Measurements from ENCODE around the gene TANGO6.
"Not testable (repeated sequence)": the region's sequence is repeated elsewhere in the genome, so short reads cannot be mapped to it uniquely, and the experiment has no call there.

The TANGO6 gene

DNA sequence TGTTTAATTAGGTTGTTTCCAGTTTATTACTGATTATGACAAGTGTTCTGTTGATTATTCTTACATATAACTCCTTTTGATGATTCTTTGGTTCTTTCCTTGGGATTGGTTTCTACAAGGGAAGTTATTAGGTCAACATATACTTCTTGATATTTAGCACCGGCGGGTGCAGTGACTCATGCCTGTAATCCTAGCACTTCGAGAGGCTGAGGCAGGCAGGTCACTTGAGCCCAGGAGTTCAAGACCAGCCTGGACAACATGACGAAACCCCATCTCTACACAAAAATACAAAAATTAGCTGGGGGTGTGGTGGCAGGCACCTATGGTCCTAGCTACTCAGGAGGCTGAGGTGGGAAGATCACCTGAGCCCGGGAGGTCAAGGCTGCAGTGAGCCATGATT, 141.9 kb downstream of the TANGO6 start:
- H3K27ac ChIP-seq (ENCODE audit: insufficient read depth, low read depth, low read length, poor library complexity, severe bottlenecking): no peak overlapping the region
- WGBS, 2 experiments: 87% methylated on average over 5 of the region's 5 CpGs
- no peak overlapping the region for H3K4me3 ChIP-seq (ENCODE audit: insufficient read depth, low read depth, low read length)
- no peaks in the 10 kb centered on the region for H3K9me3 ChIP-seq (ENCODE audit: control insufficient read depth, low read length)
- H3K4me1 ChIP-seq (ENCODE audit: control insufficient read depth, insufficient read depth, low read length): peaks cover 9% of the 10 kb centered on the region
- no peaks in the 10 kb centered on the region for H3K27me3 ChIP-seq (ENCODE audit: control insufficient read depth, insufficient read depth, low read length, poor library complexity, severe bottlenecking)
- H3K36me3 ChIP-seq (ENCODE audit: control insufficient read depth, insufficient read depth, low read length): no peaks in the 10 kb centered on the region

DNA sequence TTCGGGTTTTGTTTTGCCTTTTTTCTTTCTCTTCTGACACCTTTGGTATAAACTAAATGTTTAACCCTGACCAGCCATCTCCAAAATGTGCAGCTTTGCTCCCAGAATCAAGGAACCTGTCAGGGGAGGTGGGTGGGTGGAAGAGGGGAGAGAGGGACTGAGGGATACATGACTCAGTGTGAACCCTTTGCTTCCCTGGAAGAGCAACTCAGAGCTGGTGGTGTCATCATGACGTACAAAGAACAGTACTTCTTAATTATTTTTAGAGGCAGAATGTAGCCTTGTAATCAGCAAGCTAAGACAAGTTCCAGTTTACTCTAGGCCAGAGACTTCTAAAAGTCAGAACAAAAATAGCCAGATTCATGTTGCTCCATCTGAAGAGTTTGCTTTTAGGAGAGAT, 142.5 kb downstream of the TANGO6 start:
- Histone ChIP-seq H3K36me3 (ENCODE audit: control insufficient read depth, insufficient read depth, low read length) (no peaks in the 10 kb centered on the region), H3K27me3 (ENCODE audit: control insufficient read depth, insufficient read depth, low read length, poor library complexity, severe bottlenecking) (no peaks in the 10 kb centered on the region), H3K4me1 (ENCODE audit: control insufficient read depth, insufficient read depth, low read length) (peaks cover 9% of the 10 kb centered on the region), H3K4me3 (ENCODE audit: insufficient read depth, low read depth, low read length) (no peak overlapping the region), H3K9me3 (ENCODE audit: control insufficient read depth, low read length) (no peaks in the 10 kb centered on the region), H3K27ac (ENCODE audit: insufficient read depth, low read depth, low read length, poor library complexity, severe bottlenecking) (no peak overlapping the region)
- 85 to 96% methylated on average over 2 of the region's 2 CpGs for WGBS, 2 experiments

DNA sequence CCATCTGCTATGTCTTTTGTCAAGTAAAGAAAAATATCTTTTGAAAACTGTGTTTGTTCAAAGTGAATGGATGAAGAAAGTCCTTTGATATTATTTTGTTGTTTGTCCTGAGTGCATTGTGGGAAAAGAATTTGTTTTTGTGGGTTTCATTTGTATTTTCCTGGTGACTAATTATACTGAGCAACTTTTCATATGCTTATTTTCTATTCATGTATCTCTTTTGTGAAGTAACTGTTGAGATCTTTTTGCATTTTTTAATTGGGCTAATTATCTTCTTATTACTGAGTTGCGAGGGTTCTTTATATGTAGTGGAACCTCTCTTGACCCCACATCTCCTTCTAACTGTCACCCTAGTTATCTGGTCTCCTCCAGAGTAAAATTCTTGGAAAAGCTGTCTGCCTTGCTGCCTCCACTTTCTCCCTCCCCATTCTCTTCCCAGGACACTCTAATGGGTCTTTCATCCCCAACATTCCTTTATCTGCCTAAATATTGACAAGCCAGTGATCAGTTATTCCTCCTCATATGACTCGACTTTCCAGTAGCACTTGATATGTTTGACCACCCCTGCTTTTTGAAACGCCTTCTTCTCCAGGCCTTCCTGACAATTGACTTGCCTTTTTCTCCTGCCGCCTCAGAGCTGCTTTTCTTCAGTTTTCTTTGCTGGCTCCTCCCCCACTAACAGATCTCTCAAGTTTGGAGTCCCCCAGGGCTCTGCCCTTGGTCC, 144.6 kb downstream of the TANGO6 start:
- H3K4me3 ChIP-seq (ENCODE audit: insufficient read depth, low read depth, low read length): no peak overlapping the region
- WGBS, 2 experiments: 35 to 38% methylated on average over 4 of the region's 4 CpGs
- no peaks in the 10 kb centered on the region for H3K27me3 ChIP-seq (ENCODE audit: control insufficient read depth, insufficient read depth, low read length, poor library complexity, severe bottlenecking)
- H3K9me3 ChIP-seq (ENCODE audit: control insufficient read depth, low read length): no peaks in the 10 kb centered on the region
- H3K4me1 ChIP-seq (ENCODE audit: control insufficient read depth, insufficient read depth, low read length): peaks cover 9% of the 10 kb centered on the region
- no peaks in the 10 kb centered on the region for H3K36me3 ChIP-seq (ENCODE audit: control insufficient read depth, insufficient read depth, low read length)
- no peak overlapping the region for H3K27ac ChIP-seq (ENCODE audit: insufficient read depth, low read depth, low read length, poor library complexity, severe bottlenecking)

DNA sequence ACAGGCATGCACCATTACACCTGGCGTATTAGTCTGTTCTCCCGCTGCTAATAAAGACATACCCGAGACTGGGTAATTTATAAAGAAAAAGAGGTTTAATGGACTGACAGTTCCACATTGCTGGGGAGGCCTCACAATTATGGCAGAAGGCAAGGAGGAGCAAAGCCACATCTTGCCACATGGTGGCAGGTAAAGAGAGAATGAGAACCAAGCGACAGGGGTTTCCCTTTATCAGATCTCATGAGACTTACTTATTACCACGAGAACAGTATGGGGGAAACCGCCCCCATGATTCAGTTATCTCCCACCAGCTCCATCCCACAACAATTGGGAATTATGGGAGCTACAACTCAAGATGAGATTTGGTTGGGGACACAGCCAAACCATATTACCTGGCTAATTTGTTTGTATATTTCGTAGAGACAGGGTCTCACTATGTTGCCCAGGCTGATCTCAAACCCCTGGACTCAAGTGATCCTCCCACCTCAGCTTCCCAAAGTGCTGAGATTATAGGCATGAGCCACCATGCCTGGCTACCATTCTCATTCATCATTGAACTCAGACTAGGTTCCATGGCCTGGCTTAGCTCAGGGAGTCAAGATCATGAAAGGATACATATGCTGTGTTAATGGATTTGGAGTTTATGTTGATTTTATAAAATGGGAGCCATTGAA, 147.0 kb downstream of the TANGO6 start:
- H3K36me3 ChIP-seq (ENCODE audit: control insufficient read depth, insufficient read depth, low read length); H3K27me3 ChIP-seq (ENCODE audit: control insufficient read depth, insufficient read depth, low read length, poor library complexity, severe bottlenecking); H3K4me1 ChIP-seq (ENCODE audit: control insufficient read depth, insufficient read depth, low read length); H3K27ac ChIP-seq (ENCODE audit: insufficient read depth, low read depth, low read length, poor library complexity, severe bottlenecking); H3K9me3 ChIP-seq (ENCODE audit: control insufficient read depth, low read length); H3K4me3 ChIP-seq (ENCODE audit: insufficient read depth, low read depth, low read length): not testable (repeated sequence)
- 86 to 89% methylated on average over 7 of the region's 7 CpGs for WGBS, 2 experiments

DNA sequence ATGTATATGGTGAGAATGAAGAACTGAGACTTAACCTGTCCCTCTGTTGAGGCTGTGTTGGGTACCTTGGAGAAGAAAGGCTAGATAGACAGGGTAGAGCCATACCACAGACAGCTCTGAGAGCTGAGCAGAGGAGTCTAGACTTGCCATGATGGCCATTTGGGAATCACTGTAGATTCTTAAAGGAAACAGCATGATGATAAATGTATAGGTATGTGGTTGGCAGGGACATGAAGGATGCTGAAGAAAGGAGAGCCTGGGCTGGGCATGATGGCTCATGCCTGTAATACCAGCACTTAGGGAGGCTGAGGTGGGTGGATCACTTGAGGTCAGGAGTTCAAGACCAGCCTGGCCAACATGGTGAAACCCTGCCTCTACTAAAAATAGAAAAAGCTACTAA, 147.7 kb downstream of the TANGO6 start:
- Histone ChIP-seq H3K4me3 (ENCODE audit: insufficient read depth, low read depth, low read length) (no peak overlapping the region), H3K36me3 (ENCODE audit: control insufficient read depth, insufficient read depth, low read length) (no peaks in the 10 kb centered on the region), H3K27me3 (ENCODE audit: control insufficient read depth, insufficient read depth, low read length, poor library complexity, severe bottlenecking) (no peaks in the 10 kb centered on the region), H3K4me1 (ENCODE audit: control insufficient read depth, insufficient read depth, low read length) (peaks cover 9% of the 10 kb centered on the region), H3K9me3 (ENCODE audit: control insufficient read depth, low read length) (no peaks in the 10 kb centered on the region), H3K27ac (ENCODE audit: insufficient read depth, low read depth, low read length, poor library complexity, severe bottlenecking) (no peak overlapping the region)

DNA sequence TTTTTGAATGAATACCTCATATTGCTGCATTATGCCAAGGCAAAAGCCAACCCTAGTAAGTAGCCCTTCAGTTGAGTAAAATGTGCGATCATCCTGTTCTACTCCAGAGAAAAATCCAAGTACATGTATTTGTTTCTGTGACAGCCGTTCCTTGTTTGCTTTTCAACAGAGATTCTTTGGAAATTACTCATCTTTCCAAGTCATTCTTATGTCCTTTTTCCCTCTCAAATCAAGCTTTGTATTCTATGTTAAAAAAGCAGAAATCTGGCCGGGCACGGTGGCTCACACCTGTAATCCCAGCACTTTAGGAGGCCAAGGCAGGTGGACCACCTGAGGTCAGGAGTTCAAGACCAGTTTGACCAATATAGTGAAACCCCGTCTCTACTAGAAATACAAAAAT, 149.2 kb downstream of the TANGO6 start:
- H3K4me1 ChIP-seq (ENCODE audit: control insufficient read depth, insufficient read depth, low read length): peaks cover 7% of the 10 kb centered on the region
- no peak overlapping the region for H3K27ac ChIP-seq (ENCODE audit: insufficient read depth, low read depth, low read length, poor library complexity, severe bottlenecking)
- H3K27me3 ChIP-seq (ENCODE audit: control insufficient read depth, insufficient read depth, low read length, poor library complexity, severe bottlenecking): no peaks in the 10 kb centered on the region
- H3K9me3 ChIP-seq (ENCODE audit: control insufficient read depth, low read length): no peaks in the 10 kb centered on the region
- 89 to 93% methylated on average over 5 of the region's 5 CpGs for WGBS, 2 experiments
- H3K4me3 ChIP-seq (ENCODE audit: insufficient read depth, low read depth, low read length): no peak overlapping the region
- no peaks in the 10 kb centered on the region for H3K36me3 ChIP-seq (ENCODE audit: control insufficient read depth, insufficient read depth, low read length)

DNA sequence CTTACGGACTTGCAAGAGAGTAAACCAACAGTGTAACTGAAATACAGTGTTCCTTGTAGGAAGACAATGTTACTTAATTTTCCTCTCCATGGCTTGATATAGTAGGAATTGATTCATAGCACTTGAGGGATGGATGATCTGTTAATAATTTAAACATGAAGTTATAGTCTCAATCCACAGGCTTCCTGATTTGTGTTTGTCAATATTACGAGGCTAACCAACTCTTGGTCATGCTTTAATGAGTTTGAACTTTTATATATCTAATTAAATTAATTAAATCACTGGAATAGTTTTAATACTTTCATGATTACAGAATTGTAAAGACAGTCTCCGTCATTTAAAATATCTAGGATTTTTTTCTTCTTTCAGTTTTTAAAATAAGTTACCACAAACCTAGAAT, 150.1 kb downstream of the TANGO6 start:
- Histone ChIP-seq H3K36me3 (ENCODE audit: control insufficient read depth, insufficient read depth, low read length) (no peaks in the 10 kb centered on the region), H3K9me3 (ENCODE audit: control insufficient read depth, low read length) (no peaks in the 10 kb centered on the region), H3K27me3 (ENCODE audit: control insufficient read depth, insufficient read depth, low read length, poor library complexity, severe bottlenecking) (no peaks in the 10 kb centered on the region), H3K4me1 (ENCODE audit: control insufficient read depth, insufficient read depth, low read length) (no peaks in the 10 kb centered on the region), H3K27ac (ENCODE audit: insufficient read depth, low read depth, low read length, poor library complexity, severe bottlenecking) (no peak overlapping the region), H3K4me3 (ENCODE audit: insufficient read depth, low read depth, low read length) (no peak overlapping the region)
- WGBS, 2 experiments: 89 to 100% methylated on average over 2 of the region's 3 CpGs

DNA sequence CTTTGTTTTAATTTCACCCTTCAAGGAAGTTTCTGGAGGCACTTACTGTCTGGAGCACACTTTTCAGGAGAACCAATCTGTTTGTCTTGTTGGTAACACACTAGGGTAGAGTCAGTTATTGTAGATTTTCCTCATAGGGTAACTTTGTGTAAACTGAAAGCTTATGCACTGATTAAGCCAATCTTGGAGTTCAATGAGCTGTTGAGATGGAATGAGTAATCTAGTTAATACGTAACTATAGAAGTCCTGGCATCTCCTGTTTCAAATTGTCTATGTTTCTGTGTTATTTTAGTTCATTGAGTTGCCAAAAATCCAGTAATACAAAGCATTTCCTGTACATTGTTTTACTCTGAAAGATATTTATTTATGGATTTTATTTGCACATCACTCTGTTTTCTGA, 150.6 kb downstream of the TANGO6 start:
- no peaks in the 10 kb centered on the region for H3K9me3 ChIP-seq (ENCODE audit: control insufficient read depth, low read length)
- no peak overlapping the region for H3K4me3 ChIP-seq (ENCODE audit: insufficient read depth, low read depth, low read length)
- H3K36me3 ChIP-seq (ENCODE audit: control insufficient read depth, insufficient read depth, low read length): no peaks in the 10 kb centered on the region
- H3K27me3 ChIP-seq (ENCODE audit: control insufficient read depth, insufficient read depth, low read length, poor library complexity, severe bottlenecking): no peaks in the 10 kb centered on the region
- no peak overlapping the region for H3K27ac ChIP-seq (ENCODE audit: insufficient read depth, low read depth, low read length, poor library complexity, severe bottlenecking)
- 100% methylated on average over 1 of the region's 1 CpG for WGBS, 2 experiments
- no peaks in the 10 kb centered on the region for H3K4me1 ChIP-seq (ENCODE audit: control insufficient read depth, insufficient read depth, low read length)

DNA sequence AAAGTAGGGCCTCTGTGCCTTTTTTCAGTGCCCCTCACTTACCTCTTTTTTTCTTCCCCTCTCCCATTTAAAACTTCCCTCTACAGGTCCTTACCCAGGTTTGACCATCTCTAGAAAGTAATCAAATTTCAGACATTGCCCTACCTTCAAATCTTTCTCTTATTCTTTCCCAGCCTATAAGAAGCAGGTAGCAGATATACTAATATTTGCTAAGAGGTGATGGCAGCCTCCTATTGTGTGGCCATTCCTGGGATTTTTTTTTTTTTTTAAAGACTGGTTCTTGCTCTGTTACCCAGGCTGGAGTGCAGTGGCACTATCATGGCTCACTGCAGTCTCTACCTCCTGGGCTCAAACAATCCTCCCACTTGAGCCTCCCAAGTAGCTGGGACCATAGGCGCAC, 151.0 kb downstream of the TANGO6 start:
- H3K4me3 ChIP-seq (ENCODE audit: insufficient read depth, low read depth, low read length): no peak overlapping the region
- no peaks in the 10 kb centered on the region for H3K27me3 ChIP-seq (ENCODE audit: control insufficient read depth, insufficient read depth, low read length, poor library complexity, severe bottlenecking)
- no peaks in the 10 kb centered on the region for H3K9me3 ChIP-seq (ENCODE audit: control insufficient read depth, low read length)
- H3K36me3 ChIP-seq (ENCODE audit: control insufficient read depth, insufficient read depth, low read length): no peaks in the 10 kb centered on the region
- no peak overlapping the region for H3K27ac ChIP-seq (ENCODE audit: insufficient read depth, low read depth, low read length, poor library complexity, severe bottlenecking)
- H3K4me1 ChIP-seq (ENCODE audit: control insufficient read depth, insufficient read depth, low read length): no peaks in the 10 kb centered on the region
- 80 to 90% methylated on average over 1 of the region's 1 CpG for WGBS, 2 experiments

DNA sequence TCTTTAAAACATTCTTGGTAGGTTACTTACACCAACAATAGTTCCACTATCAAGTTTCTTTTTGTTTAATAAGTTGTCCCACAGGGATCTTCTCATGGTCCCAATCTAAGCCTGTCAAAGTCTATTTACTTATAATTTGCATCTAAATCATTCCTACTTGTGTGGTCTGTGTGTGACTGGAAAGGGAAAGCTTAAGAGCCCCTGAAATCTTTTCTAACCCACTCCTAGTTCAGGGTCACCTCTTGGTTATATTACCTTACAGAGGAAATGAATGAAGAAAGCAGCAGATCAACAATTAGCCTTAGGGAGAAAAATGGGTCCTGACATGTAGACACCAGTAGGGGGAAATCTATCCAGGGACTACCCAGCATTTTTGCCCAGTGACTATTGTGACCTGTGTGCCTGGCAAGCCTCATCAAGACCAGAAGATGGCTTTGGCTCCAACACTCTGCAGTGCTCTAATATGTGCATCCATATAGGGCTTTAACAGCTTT, 151.7 kb downstream of the TANGO6 start:
- H3K27me3 ChIP-seq (ENCODE audit: control insufficient read depth, insufficient read depth, low read length, poor library complexity, severe bottlenecking): no peaks in the 10 kb centered on the region
- no peak overlapping the region for H3K4me3 ChIP-seq (ENCODE audit: insufficient read depth, low read depth, low read length)
- H3K27ac ChIP-seq (ENCODE audit: insufficient read depth, low read depth, low read length, poor library complexity, severe bottlenecking): no peak overlapping the region
- H3K36me3 ChIP-seq (ENCODE audit: control insufficient read depth, insufficient read depth, low read length): no peaks in the 10 kb centered on the region
- no peaks in the 10 kb centered on the region for H3K4me1 ChIP-seq (ENCODE audit: control insufficient read depth, insufficient read depth, low read length)
- no peaks in the 10 kb centered on the region for H3K9me3 ChIP-seq (ENCODE audit: control insufficient read depth, low read length)
